ENCODE data around the gene SLITRK3. TPM values are rescaled to one million over a fixed set of nuclear protein-coding genes. Genes with fewer than 3 reads are reported as not detected.
"Not testable (repeated sequence)": the region's sequence is repeated elsewhere in the genome, so short reads cannot be mapped to it uniquely, and the experiment has no call there.

SLITRK3 gene
- total and polyA plus RNA-seq, 8 donors, result 0.03 to 0.37 (median 0.06) TPM; not detected in 3

- Histone ChIP-seq H3K36me3 (no peaks in the 10 kb centered on the region), H3K9me3 (no peaks in the 10 kb centered on the region), H3K27me3 (no peaks in the 10 kb centered on the region), H3K4me3 (no peak overlapping the region), H3K27ac (no peak overlapping the region), H3K4me1 (no peaks in the 10 kb centered on the region)
- ATAC-seq (no peak), DNase-seq (no peak)
- no peak for TF ChIP-seq CTCF (IDR thresholded peaks at IDR 0.05)
- intact Hi-C loops (cut with DNase I), result no loop called here
Measured at GRCh38 chr3:165156757-165157420, 39.3 kb downstream of the SLITRK3 start.

GRCh38 chr3:165148876-165149441 lies 47.2 kb downstream of the SLITRK3 start:
- no peak overlapping the region for H3K4me3 ChIP-seq
- no peaks in the 10 kb centered on the region for H3K27me3 ChIP-seq
- H3K27ac ChIP-seq, result no peak overlapping the region
- ATAC-seq (no peak), DNase-seq (no peak)
- intact Hi-C loops (cut with DNase I), result no loop called here
- no peaks in the 10 kb centered on the region for H3K36me3 ChIP-seq
- no peaks in the 10 kb centered on the region for H3K4me1 ChIP-seq
- no peak for TF ChIP-seq CTCF (IDR thresholded peaks at IDR 0.05)
- H3K9me3 ChIP-seq, result no peaks in the 10 kb centered on the region

- no peaks in the 10 kb centered on the region for H3K36me3 ChIP-seq
- H3K4me3 ChIP-seq, result no peak overlapping the region
- DNase-seq, result no peak
- H3K4me1 ChIP-seq, result no peaks in the 10 kb centered on the region
- intact Hi-C loops (cut with DNase I), result no loop called here
- H3K27ac ChIP-seq, result no peak overlapping the region
- ATAC-seq, result no peak
- no peaks in the 10 kb centered on the region for H3K27me3 ChIP-seq
- H3K9me3 ChIP-seq, result peaks cover 0 to 4% of the 10 kb centered on the region in 2 donors
- TF ChIP-seq CTCF (IDR thresholded peaks at IDR 0.05), result no peak
Measured at GRCh38 chr3:165144271-165144670, 51.9 kb downstream of the SLITRK3 start.

- DNase-seq; H3K27me3 ChIP-seq; ATAC-seq; intact Hi-C loops (cut with DNase I); H3K36me3 ChIP-seq; H3K4me1 ChIP-seq; H3K4me3 ChIP-seq; H3K9me3 ChIP-seq; H3K27ac ChIP-seq: not testable (repeated sequence)
Measured at GRCh38 chr3:165139918-165140317, 56.3 kb downstream of the SLITRK3 start.

Other genes starting within 250 kb of the SLITRK3 start
- not detected for gene SI, start 117.9 kb downstream of the SLITRK3 start, total RNA-seq
- gene SI, start 117.9 kb downstream of the SLITRK3 start, polyA plus RNA-seq (ENCODE audit: insufficient read length in 6 of 6), result not detected